Breast epithelium (tissue), 4 donors: Measurements from ENCODE around the gene SORL1. TPM values are rescaled to one million over a fixed set of nuclear protein-coding genes. Genes with fewer than 3 reads are reported as not detected.
A peak's percentile ranks its signal among the peaks of the same experiment; 100 is the strongest.
"Not testable (repeated sequence)": the region's sequence is repeated elsewhere in the genome, so short reads cannot be mapped to it uniquely, and the experiment has no call there.

ENCODE experiments used
- DNase-seq, 2 donors: peaks; one replicate each; pipeline ENCODE4 v3.0.0-alpha.2; 2019; ENCODE audit warnings: low spot score in 2 of 2
- H3K27ac ChIP-seq, 2 donors: fragments of 200-600 bp; sonication (generic) in 1 of 2; one replicate each; pipeline ENCODE4 v1.5.1; 2016 to 2019; ENCODE audit warnings: mild to moderate bottlenecking in 1 of 2
- H3K27me3 ChIP-seq, 2 donors: fragments of 200-600 bp; sonication (generic) in 1 of 2; one replicate each; pipeline versions ENCODE4 v1.5.1 to v1.6.0; 2017 to 2019; ENCODE audit warnings: control low read depth in 1 of 2, mild to moderate bottlenecking in 1 of 2
- H3K36me3 ChIP-seq: fragments of 200-600 bp; one replicate; pipeline ENCODE4 v1.5.1; 2019
- H3K4me1 ChIP-seq, 2 donors: fragments of 200-600 bp; sonication (generic); one replicate each; pipeline ENCODE4 v1.5.1; 2016 to 2019; ENCODE audit warnings: control low read depth in 1 of 2
- H3K4me3 ChIP-seq, 3 donors: fragments of 200-600 bp; sonication (generic); 1 replicate in 2 of 3; 2 replicates in 1 of 3; pipeline ENCODE4 v1.5.1; 2016 to 2019; ENCODE audit warnings: mild to moderate bottlenecking in 3 of 3, moderate library complexity in 2 of 3
- H3K9me3 ChIP-seq, 2 donors: fragments of 200-600 bp; sonication (generic) in 1 of 2; one replicate each; pipeline ENCODE4 v1.5.1; 2016 to 2019; ENCODE audit warnings: control low read depth in 1 of 2
- POLR2A ChIP-seq: fragments of 450-650 bp; IDR thresholded peaks from one replicate; pipeline ENCODE4 v1.6.1; 2016; ENCODE audit warnings: antibody characterized with exemption, mild to moderate bottlenecking, moderate library complexity
- POLR2AphosphoS5 ChIP-seq, 3 donors: sonication (generic); formaldehyde crosslinking; IDR thresholded peaks; one replicate each; pipeline ENCODE4 v1.6.1; 2017; ENCODE audit warnings: antibody characterized with exemption in 3 of 3
- intact Hi-C: fragments of 100-400 bp; cut with DNase I; formaldehyde crosslinking; loops from one replicate; pipeline ENCODE4 v1.15.1; 2023; ENCODE audit warnings: low total_unique reads
- total RNA-seq, 3 donors: library from RNA; depleted of rRNA; stranded (reverse); fragments of >200 nt; gene quantifications; one replicate each; pipeline ENCODE4 v1.1.0, GENCODE V29; 2016
- TF ChIP-seq, protein P1 (sequence below), 3 donors: fragments of 450-650 bp; IDR thresholded peaks; one replicate each; pipeline ENCODE4 v1.5.1; 2016 to 2017; ENCODE audit warnings: antibody characterized with exemption in 3 of 3, mild to moderate bottlenecking in 3 of 3, moderate library complexity in 3 of 3

Gene SORL1
- total RNA-seq, 3 donors from 2014 or later: 3.5 to 64.0 (median 50.8) TPM

DNA sequence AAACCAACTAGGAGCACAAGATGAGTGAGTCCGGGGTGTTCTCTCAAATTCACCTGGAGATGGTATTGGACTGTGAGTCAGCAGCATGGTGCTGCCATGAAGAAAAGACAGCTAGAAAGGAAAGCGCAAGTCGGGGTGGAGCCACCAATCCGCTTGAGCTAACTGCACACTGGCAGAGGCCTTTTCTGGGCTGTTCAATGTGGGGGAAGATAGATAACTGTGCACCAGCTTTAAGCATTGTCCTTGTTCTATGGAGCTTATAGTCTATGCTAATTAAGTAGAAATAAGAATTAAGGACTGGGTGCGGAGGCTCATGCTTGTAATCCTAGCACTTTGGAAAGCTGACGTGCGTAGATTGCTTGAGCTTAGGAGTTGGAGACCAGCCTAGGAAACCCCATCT, 22.6 kb downstream of the SORL1 start:
- H3K9me3 ChIP-seq: no peaks in the 10 kb centered on the region
- no peak overlapping the region for H3K27ac ChIP-seq
- no peak for TF ChIP-seq POLR2A
- TF ChIP-seq POLR2AphosphoS5 (IDR thresholded peaks at IDR 0.05): no peak
- TF ChIP-seq, protein P1, sequence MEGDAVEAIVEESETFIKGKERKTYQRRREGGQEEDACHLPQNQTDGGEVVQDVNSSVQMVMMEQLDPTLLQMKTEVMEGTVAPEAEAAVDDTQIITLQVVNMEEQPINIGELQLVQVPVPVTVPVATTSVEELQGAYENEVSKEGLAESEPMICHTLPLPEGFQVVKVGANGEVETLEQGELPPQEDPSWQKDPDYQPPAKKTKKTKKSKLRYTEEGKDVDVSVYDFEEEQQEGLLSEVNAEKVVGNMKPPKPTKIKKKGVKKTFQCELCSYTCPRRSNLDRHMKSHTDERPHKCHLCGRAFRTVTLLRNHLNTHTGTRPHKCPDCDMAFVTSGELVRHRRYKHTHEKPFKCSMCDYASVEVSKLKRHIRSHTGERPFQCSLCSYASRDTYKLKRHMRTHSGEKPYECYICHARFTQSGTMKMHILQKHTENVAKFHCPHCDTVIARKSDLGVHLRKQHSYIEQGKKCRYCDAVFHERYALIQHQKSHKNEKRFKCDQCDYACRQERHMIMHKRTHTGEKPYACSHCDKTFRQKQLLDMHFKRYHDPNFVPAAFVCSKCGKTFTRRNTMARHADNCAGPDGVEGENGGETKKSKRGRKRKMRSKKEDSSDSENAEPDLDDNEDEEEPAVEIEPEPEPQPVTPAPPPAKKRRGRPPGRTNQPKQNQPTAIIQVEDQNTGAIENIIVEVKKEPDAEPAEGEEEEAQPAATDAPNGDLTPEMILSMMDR (IDR thresholded peaks at IDR 0.05): no peak
- H3K4me3 ChIP-seq: no peak overlapping the region
- peaks cover 0 to 3% of the 10 kb centered on the region in 2 donors for H3K4me1 ChIP-seq
- H3K27me3 ChIP-seq: no peaks in the 10 kb centered on the region
- intact Hi-C loops: no loop called here
- DNase-seq: no peak
- H3K36me3 ChIP-seq: no peaks in the 10 kb centered on the region

DNA sequence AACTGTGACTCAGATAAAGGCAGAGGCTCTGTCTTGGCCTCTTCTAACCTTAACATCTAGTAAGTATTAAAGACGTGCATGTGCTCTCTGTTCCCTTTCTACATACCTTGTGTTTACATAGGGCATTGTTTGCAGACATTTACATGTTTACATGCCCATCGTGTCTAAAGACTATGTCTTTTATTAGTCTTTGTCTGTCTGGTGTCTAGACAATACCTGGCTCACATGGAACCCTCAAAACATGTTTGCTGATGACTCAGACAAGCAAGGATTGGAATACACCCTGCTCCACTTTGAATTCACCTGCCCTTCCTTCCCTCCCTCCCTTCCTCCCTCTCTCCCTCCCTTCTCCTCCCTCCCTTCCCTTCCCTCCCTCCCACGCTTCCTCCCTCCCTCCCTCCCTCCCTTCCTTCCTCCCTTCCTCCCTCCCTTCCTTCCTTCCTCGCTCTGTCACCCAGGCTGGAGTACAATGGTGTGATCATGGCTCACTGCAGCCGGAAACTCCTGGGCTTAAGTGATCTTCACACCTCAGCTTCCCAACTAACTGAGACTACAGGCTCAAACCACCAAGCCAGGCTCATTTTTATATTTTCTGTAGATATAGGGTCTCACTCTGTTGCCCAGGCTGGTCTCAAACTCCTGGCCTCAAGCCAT, 24.4 kb downstream of the SORL1 start:
- TF ChIP-seq POLR2A: no peak
- peak overlapping the region; percentile 52 to 71 for H3K27ac ChIP-seq
- DNase-seq: no peak
- no peaks in the 10 kb centered on the region for H3K36me3 ChIP-seq
- no peaks in the 10 kb centered on the region for H3K9me3 ChIP-seq
- no peaks in the 10 kb centered on the region for H3K27me3 ChIP-seq
- no peak overlapping the region for H3K4me3 ChIP-seq
- intact Hi-C loops: no loop called here
- H3K4me1 ChIP-seq: peaks cover 0 to 3% of the 10 kb centered on the region in 2 donors

DNA sequence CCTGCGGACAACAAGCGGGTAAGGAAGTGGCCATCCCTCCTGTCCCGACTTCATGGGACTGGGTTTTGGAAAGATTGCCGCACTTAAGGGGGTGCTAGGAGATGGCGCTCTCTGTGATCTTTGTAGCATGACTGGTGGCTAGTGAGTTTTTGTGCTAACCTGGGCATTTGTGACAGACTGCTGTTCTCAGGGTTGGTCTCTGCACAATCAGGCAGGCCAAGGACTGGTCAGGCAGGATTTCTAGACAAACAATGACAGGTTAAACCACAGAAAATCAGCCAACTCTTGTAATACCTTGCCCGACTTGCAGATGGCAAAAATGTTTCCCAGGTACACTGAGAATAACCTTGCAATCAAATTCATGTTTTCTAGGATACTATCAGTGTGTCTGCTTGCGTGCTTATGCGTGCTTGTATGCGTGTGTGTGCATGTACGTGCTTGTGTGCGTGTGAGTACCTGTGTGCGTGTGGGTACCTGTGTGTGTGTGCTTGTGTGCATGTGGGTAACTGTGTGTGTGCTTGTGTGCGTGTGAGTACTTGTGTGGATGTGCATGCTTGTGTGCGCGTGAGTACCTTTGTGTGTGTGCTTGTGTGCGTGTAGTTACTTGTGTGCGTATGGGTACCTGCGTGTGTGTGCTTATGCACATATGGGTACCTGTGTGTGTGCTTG, 26.2 kb downstream of the SORL1 start:
- no peaks in the 10 kb centered on the region for H3K4me1 ChIP-seq
- H3K36me3 ChIP-seq: no peaks in the 10 kb centered on the region
- DNase-seq: no peak
- H3K27me3 ChIP-seq: no peaks in the 10 kb centered on the region
- H3K4me3 ChIP-seq: peak overlapping the region in 1 of 3 donors; percentile 3
- no peaks in the 10 kb centered on the region for H3K9me3 ChIP-seq
- intact Hi-C loops: no loop called here
- TF ChIP-seq, protein P1 (IDR thresholded peaks at IDR 0.05): no peak
- no peak for TF ChIP-seq POLR2AphosphoS5 (IDR thresholded peaks at IDR 0.05)
- no peak for TF ChIP-seq POLR2A
- peak overlapping the region; percentile 50 to 53 for H3K27ac ChIP-seq

DNA sequence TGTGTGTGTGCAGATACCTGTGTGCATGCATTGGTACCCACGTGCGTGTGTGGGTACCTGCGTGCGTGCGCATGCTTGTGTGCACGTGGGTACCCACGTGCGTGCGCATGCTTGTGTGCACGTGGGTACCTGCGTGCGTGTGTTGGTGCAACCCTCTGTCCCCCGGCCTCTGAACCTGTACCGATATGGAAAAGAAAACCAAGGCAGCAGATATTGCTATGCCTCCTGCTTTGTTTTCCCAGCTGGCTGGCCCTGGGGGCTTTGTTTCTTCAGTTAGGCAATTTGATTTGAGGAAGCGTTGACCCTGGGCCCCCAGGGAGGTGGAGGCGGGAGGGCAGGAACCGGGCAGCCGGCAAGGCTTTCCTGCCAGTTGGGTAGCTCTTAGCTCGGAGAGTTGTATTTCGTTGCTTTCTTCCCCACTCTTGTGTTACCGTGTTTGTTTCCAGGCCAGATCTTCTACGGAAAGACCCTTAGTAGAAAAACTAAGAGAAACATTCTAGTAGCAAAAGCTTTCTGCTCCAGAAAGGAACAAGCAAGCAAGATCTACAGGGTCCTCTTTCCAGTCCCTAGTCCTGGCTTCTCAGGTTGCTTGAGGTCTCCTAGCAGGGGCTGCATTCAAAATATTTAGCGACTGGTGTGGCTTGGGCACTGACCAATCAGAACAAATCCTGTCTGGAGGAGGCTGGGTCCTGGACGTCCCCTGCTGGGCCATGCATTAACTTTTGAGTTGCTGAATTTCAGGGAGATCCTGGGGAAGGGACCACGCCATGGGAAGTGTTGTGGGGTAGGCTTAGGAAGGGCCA, 27.0 kb downstream of the SORL1 start:
- Histone ChIP-seq H3K27ac (peak overlapping the region in 1 of 2 donors; percentile 23), H3K36me3 (no peaks in the 10 kb centered on the region), H3K4me3 (peak overlapping the region in 1 of 3 donors; percentile 3), H3K27me3 (no peaks in the 10 kb centered on the region), H3K9me3 (no peaks in the 10 kb centered on the region), H3K4me1 (no peaks in the 10 kb centered on the region)
- DNase-seq: no peak
- intact Hi-C loops: no loop called here
- TF ChIP-seq, protein P1 (IDR thresholded peaks at IDR 0.05): no peak
- no peak for TF ChIP-seq POLR2A
- TF ChIP-seq POLR2AphosphoS5 (IDR thresholded peaks at IDR 0.05): no peak

DNA sequence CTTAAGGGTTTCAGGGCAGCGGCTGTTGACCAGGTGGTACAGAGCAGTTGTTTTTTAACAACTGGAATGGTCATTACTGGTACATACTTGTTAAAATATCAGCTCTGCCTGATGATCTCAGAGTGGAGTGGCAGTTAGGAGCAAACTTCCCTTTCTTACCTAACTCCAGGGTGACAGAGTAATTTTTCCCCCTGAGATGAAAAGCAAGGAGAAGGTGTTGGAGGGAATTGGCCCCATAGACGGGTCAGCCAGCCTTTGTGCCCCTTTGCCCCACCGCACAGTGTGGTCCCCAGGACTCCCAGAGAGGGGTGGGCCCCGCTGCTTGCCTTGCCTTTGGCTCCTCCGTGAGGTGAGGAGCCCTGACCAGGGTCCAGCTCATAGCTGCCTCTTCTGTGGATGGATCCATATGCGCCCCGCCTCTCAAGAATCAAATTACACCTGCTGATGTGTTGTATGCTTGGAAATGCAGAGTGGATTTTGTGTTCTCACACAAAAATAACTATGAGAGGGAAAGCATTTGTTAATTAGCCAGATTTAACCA, 27.7 kb downstream of the SORL1 start:
- intact Hi-C loops: no loop called here
- peak overlapping the region in 1 of 2 donors; percentile 23 for H3K27ac ChIP-seq

DNA sequence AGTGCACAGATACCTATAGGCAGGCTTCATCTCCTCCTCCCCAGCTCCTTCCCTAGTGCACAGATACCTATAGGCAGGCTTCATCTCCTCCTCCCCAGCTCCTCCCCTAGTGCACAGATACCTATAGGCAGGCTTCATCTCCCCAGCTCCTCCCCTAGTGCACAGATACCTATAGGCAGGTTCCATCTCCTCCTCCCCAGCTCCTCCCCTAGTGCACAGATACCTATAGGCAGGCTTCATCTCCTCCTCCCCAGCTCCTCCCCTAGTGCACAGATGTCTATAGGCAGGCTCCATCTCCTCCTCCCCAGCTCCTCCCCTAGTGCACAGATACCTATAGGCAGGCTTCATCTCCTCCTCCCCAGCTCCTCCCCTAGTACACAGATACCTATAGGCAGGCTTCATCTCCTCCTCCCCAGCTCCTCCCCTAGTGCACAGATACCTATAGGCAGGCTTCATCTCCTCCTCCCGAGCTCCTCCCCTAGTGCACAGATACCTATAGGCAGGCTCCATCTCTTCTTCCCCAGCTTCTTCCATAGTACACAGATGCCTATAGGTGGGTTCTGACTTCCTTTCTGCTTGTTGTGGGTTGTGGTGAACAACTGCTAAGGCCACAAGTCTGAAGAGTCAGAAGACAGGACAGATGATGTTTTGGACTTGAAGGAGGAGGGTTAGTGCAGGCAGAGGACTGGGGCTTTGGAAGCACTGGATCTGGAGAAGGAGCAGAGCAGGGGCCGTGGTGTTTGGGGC, 29.5 kb downstream of the SORL1 start:
- H3K9me3 ChIP-seq, H3K4me1 ChIP-seq, H3K27me3 ChIP-seq, DNase-seq, H3K4me3 ChIP-seq, H3K36me3 ChIP-seq, intact Hi-C loops: not testable (repeated sequence)
- H3K27ac ChIP-seq: peak overlapping the region in 1 of 2 donors; percentile 48

More for the DNA sequence above, 27.7 kb downstream of the SORL1 start:
- DNase-seq: no peak
- TF ChIP-seq POLR2A (no peak), POLR2AphosphoS5 (IDR thresholded peaks at IDR 0.05) (no peak)
- TF ChIP-seq, protein P1 (IDR thresholded peaks at IDR 0.05): no peak
- Histone ChIP-seq H3K4me1 (no peaks in the 10 kb centered on the region), H3K4me3 (no peak overlapping the region), H3K36me3 (no peaks in the 10 kb centered on the region), H3K27me3 (no peaks in the 10 kb centered on the region), H3K9me3 (no peaks in the 10 kb centered on the region)
